BLaER1 treated with 17β-estradiol and CSF1 and Interleukin-3, amounts not matched to agents 10 nM and 100 nM (cell line): ENCODE measurements around the gene DLGAP4.

Source experiments
- H3K27ac ChIP-seq, 11 experiments: shearing (Covaris generic); formaldehyde crosslinking; 2 replicates each; pipeline ENCODE4 v1.8.1; 2022
- H3K27me3 ChIP-seq, 11 experiments: shearing (Covaris generic); formaldehyde crosslinking; 2 replicates each; pipeline ENCODE4 v1.8.1; 2022
- H3K36me3 ChIP-seq, 11 experiments: shearing (Covaris generic); formaldehyde crosslinking; 2 replicates each; pipeline ENCODE4 v1.8.1; 2022
- H3K4me1 ChIP-seq, 10 experiments: shearing (Covaris generic); formaldehyde crosslinking; 2 replicates each; pipeline ENCODE4 v1.8.1; 2022
- H3K4me2 ChIP-seq, 11 experiments: shearing (Covaris generic); formaldehyde crosslinking; 2 replicates each; pipeline ENCODE4 v1.8.1; 2022
- H3K4me3 ChIP-seq, 10 experiments: shearing (Covaris generic); formaldehyde crosslinking; 2 replicates each; pipeline ENCODE4 v1.8.1; 2022
- H3K9ac ChIP-seq, 11 experiments: shearing (Covaris generic); formaldehyde crosslinking; 2 replicates each; pipeline ENCODE4 v1.8.1; 2022
- H3K9me3 ChIP-seq, 11 experiments: shearing (Covaris generic); formaldehyde crosslinking; replicated peaks in 1 of 11; 2 replicates each; pipeline ENCODE4 v1.8.1; 2022
- H4K20me1 ChIP-seq, 11 experiments: shearing (Covaris generic); formaldehyde crosslinking; 2 replicates each; pipeline ENCODE4 v1.8.1; 2022
- Cebpa-rat ChIP-seq, 11 experiments: shearing (Covaris generic); IDR thresholded peaks; 2 replicates each; pipeline ENCODE4 v1.8.1; 2022

Gene DLGAP4

DNA sequence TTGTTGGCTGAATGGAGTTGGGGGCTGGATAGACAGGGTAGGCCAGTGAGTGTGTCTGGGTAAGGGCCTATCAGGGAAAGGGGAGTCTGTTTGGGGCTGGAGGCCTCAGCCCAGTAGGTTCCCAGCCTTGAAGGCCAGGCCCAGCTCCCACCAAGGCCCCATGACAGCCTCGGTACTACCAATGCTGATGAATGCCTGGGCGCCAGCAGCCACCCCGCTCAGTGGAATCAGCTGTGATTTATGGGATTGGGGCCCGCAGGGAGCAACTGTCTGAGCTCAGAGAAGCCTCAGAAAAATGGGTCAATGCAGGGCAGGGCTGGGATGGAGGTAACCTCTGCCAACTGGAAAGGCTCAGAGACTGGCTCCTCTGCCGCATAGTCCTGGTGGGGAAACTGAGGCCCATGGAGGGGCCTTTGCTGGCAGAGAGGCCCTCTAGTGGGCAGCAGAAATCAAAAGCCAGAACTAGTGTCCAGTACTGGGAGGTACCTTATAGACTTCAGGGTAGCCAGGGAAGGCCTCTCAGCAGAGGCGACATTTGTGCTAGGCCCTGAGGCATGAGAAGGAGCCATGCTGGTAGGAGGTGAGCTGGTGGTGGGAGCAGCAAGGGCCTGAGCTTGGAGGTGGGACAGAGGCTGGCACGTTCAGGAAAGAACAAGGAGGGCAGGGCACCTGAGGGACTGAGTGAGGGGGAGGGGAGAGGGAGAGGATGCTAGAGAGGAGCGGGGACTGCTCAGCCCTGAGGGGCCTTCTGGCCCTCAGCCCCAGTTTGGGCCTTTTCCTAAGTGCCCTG lies 36.4 kb downstream of the DLGAP4 start:
- peaks cover 0 to 37% (median 0%) of the 10 kb centered on the region in 11 experiments; a peak in 9 of 22 replicates for H4K20me1 ChIP-seq
- H3K27ac ChIP-seq: no peak overlapping the region
- H3K27me3 ChIP-seq: no peaks in the 10 kb centered on the region
- no peaks in the 10 kb centered on the region for H3K36me3 ChIP-seq
- no peak overlapping the region for H3K4me3 ChIP-seq
- H3K9me3 ChIP-seq: no peaks in the 10 kb centered on the region
- TF ChIP-seq Cebpa-rat (IDR thresholded peaks at IDR 0.05): no peak
- no peak overlapping the region for H3K9ac ChIP-seq
- H3K4me2 ChIP-seq: no peak overlapping the region
- H3K4me1 ChIP-seq: peaks cover 0 to 10% (median 3%) of the 10 kb centered on the region in 10 experiments; a peak in 6 of 20 replicates

DNA sequence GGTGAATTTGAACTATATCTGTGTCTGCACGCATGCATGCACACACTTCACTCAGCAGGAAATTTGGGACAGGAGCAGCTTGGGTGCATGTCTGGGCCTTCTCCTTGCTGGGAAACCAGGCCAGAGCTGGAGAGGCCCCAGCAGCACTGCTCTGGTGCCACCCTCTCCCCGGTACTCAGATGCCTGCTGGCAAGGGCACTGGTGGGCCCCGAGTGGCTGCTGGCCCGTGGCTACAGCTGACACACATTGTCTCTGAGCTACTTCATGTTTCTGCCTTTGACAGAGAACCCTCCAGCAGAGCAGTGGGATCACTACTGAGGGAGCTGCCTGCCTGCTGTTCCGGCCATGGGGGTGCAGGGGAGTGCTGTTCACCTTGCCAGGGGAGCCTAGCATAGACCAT lies 37.5 kb downstream of the DLGAP4 start:
- no peak for TF ChIP-seq Cebpa-rat (IDR thresholded peaks at IDR 0.05)
- Histone ChIP-seq H3K9me3 (no peaks in the 10 kb centered on the region), H4K20me1 (peaks cover 0 to 36% (median 0%) of the 10 kb centered on the region in 11 experiments; a peak in 9 of 22 replicates), H3K4me1 (peaks cover 0 to 10% (median 0%) of the 10 kb centered on the region in 10 experiments; a peak in 2 of 20 replicates), H3K9ac (no peak overlapping the region), H3K36me3 (no peaks in the 10 kb centered on the region), H3K4me2 (no peak overlapping the region), H3K27me3 (no peaks in the 10 kb centered on the region), H3K27ac (no peak overlapping the region), H3K4me3 (no peak overlapping the region)

DNA sequence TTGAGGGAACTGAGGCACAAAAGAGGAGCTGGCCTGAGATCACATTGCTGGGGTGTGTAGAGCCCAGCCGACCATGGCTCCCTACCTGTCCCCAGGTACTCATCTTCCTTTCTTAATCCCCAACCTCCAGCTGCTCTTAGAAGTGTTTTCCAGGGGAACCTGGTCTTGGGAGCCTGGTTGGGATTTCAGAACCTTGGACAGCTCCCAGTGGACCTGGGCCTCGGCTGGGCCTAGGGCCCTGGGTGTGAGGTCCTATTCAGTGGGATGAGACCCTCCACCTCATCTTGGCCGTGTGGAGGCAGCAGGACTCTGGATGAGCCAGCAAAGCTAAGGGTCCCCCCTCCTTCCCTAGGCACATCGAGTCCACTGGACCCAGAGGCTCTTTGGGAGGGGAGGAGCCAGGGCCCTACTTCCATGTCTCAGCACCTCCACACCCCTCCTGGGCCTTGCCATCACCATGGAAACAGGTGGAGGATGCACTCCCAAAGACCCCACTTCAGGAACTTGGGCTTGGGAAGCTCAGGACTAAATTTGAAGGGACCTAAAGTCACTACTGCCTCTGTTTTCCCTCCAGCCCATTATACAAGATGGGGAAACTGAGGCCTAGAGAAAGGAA lies 38.5 kb downstream of the DLGAP4 start:
- no peak overlapping the region for H3K9ac ChIP-seq
- no peaks in the 10 kb centered on the region for H3K27me3 ChIP-seq
- no peaks in the 10 kb centered on the region for H3K36me3 ChIP-seq
- H3K4me1 ChIP-seq: peaks cover 0 to 10% (median 0%) of the 10 kb centered on the region in 10 experiments; a peak in 2 of 20 replicates
- no peak overlapping the region for H3K4me2 ChIP-seq
- no peaks in the 10 kb centered on the region for H3K9me3 ChIP-seq
- H3K4me3 ChIP-seq: no peak overlapping the region
- no peak overlapping the region for H3K27ac ChIP-seq
- TF ChIP-seq Cebpa-rat (IDR thresholded peaks at IDR 0.05): no peak
- peaks cover 0 to 28% (median 0%) of the 10 kb centered on the region in 11 experiments; a peak in 9 of 22 replicates for H4K20me1 ChIP-seq

DNA sequence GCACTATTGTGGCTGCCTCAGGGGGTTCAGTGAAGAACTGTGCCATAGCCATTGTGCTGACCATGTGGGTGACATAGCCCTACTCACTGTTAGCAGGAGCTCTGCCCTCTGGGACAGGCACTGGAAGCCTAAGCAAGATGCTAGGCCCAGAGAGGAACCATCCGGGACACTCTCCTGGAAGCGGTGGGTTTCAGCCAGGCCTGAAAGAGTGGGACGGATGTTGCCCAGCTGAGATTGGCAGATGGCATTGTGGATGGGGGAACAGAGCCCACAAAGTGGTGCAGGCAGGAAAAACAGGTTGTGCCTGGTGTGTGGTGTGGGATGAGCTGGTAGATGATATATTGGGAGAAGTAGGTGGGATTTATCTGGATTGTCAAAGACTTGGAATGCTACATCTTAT lies 40.1 kb downstream of the DLGAP4 start:
- no peaks in the 10 kb centered on the region for H3K27me3 ChIP-seq
- TF ChIP-seq Cebpa-rat (IDR thresholded peaks at IDR 0.05): no peak
- H3K4me3 ChIP-seq: no peak overlapping the region
- H3K4me2 ChIP-seq: no peak overlapping the region
- H3K4me1 ChIP-seq: no peaks in the 10 kb centered on the region
- H3K9me3 ChIP-seq: no peaks in the 10 kb centered on the region
- H3K36me3 ChIP-seq: no peaks in the 10 kb centered on the region
- H3K9ac ChIP-seq: no peak overlapping the region
- H4K20me1 ChIP-seq: peaks cover 0 to 24% (median 0%) of the 10 kb centered on the region in 11 experiments; a peak in 6 of 22 replicates
- H3K27ac ChIP-seq: no peak overlapping the region

DNA sequence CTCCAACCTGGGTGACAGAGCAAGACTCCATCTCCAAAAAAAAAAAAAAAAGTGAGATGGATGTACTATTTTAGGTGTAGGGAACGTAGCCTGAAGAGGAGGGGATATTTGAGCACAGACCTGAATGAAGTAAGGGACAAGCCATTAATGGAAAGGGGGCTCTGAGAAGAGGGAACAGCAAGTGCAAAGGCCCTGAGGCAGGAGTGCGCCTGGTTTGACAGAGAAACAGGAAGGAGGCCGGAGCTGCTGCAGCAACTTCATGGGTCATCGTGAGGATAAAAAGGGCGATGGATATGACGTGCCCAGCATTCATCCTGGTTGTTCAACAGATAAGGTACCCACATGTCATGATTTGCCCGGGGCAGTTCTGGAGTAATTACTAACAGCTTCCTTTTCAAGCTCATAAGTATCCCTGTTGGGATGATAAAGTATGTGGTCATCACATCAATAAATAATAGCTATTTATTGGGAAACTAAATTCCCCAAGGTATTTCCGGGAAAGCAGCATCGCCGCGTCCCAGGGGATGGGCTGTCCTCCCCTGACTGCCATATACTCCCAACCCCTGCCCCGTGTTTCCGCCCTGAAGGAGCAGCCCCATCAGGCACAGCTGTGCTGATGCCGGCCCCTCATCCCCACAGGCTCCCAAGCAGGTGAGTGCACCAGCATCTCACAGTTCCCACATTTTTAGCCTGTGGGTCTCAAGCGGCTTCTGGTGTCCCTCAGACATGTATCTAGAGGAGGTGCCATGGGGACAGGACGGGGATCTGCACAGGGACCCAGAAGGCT lies 43.4 kb downstream of the DLGAP4 start:
- Histone ChIP-seq H3K27me3 (no peaks in the 10 kb centered on the region), H3K4me2 (no peak overlapping the region), H3K36me3 (no peaks in the 10 kb centered on the region), H3K9ac (no peak overlapping the region), H3K9me3 (no peaks in the 10 kb centered on the region), H3K27ac (no peak overlapping the region), H4K20me1 (peaks cover 0 to 17% (median 0%) of the 10 kb centered on the region in 11 experiments; a peak in 5 of 22 replicates), H3K4me3 (no peak overlapping the region), H3K4me1 (no peaks in the 10 kb centered on the region)
- no peak for TF ChIP-seq Cebpa-rat (IDR thresholded peaks at IDR 0.05)

DNA sequence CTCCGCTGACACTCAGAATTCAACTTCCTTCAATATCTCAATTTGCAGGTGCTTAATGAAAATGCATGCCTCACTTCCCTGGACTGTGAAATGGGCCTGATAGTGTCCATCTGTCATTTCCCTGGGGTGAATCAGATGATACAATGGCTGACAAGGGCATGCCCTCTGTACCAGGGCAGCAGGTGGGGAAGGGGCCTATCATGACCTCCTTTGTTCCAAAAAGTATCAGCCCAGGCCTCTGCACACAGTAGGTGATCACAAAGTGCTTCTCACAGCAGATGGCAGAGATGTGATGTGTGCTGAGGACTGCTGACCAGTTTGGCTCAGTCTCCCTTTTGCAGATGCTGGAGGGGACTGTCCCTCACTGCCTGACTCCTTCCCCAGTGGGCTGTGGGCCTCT lies 44.3 kb downstream of the DLGAP4 start:
- H3K9me3 ChIP-seq: no peaks in the 10 kb centered on the region
- H3K27me3 ChIP-seq: no peaks in the 10 kb centered on the region
- no peak overlapping the region for H3K27ac ChIP-seq
- no peaks in the 10 kb centered on the region for H3K4me1 ChIP-seq
- H3K9ac ChIP-seq: no peak overlapping the region
- H3K36me3 ChIP-seq: no peaks in the 10 kb centered on the region
- no peak overlapping the region for H3K4me2 ChIP-seq
- no peak overlapping the region for H3K4me3 ChIP-seq
- no peak for TF ChIP-seq Cebpa-rat (IDR thresholded peaks at IDR 0.05)
- H4K20me1 ChIP-seq: peaks cover 0 to 17% (median 0%) of the 10 kb centered on the region in 11 experiments; a peak in 4 of 22 replicates

DNA sequence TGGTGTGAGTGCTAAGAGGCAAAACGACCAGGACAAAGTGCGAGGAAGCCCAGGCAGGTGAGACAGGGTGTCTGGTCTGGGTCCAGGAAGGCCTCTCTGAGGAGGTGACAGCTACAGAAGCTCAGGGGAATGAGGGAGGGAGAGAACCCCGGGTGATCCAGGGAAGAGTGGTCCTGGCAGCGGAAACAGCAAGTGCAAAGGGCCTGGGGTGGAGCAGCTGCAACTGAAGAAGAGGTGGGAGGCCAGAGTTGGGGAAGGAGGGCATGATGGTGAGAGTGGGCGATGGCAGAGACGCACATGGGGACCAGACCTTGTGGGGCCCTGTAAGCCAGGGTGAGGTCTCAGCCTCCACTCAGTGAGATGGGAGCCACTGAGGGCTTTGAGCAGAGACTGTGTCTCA lies 45.8 kb downstream of the DLGAP4 start:
- no peak overlapping the region for H3K4me3 ChIP-seq
- no peaks in the 10 kb centered on the region for H3K36me3 ChIP-seq
- H3K27ac ChIP-seq: no peak overlapping the region
- H3K9me3 ChIP-seq: peaks cover 0 to 5% (median 0%) of the 10 kb centered on the region in 11 experiments; a peak in 1 of 22 replicates
- H3K27me3 ChIP-seq: no peaks in the 10 kb centered on the region
- no peak overlapping the region for H3K4me2 ChIP-seq
- no peak overlapping the region for H3K9ac ChIP-seq
- no peaks in the 10 kb centered on the region for H3K4me1 ChIP-seq
- H4K20me1 ChIP-seq: peaks cover 0 to 12% (median 0%) of the 10 kb centered on the region in 11 experiments; a peak in 4 of 22 replicates
- no peak for TF ChIP-seq Cebpa-rat (IDR thresholded peaks at IDR 0.05)

DNA sequence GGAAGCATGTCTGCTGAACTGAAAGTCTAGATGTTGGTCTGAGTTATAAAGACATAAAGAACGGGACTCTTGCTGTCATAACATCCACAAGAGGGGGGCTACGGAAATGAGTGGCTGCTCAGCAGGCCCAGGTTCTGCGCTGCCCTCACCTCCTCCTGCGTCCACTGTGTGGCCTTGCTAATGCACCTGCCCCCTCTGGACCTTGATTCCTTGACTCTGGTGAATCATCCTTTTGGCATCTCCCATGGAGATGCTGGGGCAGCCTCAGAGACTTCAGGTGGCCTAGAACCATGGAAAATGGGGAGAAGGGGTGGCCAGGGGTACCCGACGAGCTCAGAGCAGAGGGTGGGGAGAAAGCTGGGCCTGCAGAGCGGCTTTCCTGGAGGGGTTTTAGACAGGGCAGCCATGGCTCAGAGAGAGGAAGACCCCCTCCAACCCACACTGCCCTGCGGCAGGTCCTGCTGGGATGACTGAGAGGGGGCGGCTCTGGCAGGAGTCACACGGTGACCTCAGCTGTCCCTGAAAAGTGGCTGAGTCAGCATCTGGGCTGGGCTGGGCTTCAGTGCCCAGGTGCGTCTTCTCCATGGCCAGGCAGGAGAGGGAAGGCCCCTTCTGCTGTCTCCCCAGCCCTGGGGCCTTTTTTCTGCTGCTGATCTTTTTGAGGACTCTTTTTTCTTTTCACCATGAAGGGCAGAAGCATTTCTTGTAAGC lies 46.9 kb downstream of the DLGAP4 start:
- no peak overlapping the region for H3K9ac ChIP-seq
- H3K4me3 ChIP-seq: no peak overlapping the region
- H3K4me2 ChIP-seq: no peak overlapping the region
- no peaks in the 10 kb centered on the region for H3K4me1 ChIP-seq
- no peak for TF ChIP-seq Cebpa-rat (IDR thresholded peaks at IDR 0.05)
- no peaks in the 10 kb centered on the region for H3K36me3 ChIP-seq
- peaks cover 0 to 5% (median 0%) of the 10 kb centered on the region in 11 experiments; a peak in 1 of 22 replicates for H3K9me3 ChIP-seq
- no peaks in the 10 kb centered on the region for H3K27me3 ChIP-seq
- H4K20me1 ChIP-seq: peaks cover 0 to 13% (median 0%) of the 10 kb centered on the region in 11 experiments; a peak in 5 of 22 replicates
- no peak overlapping the region for H3K27ac ChIP-seq
